ENCODE results near the gene MCEMP1.

MCEMP1 gene

GRCh38 chr19:7678971-7679751, 2.3 kb downstream of the MCEMP1 start:
- no peak for TF ChIP-seq CTCF (IDR thresholded peaks at IDR 0.05; ENCODE audit: poor library complexity, severe bottlenecking)
- Histone ChIP-seq H3K36me3 (ENCODE audit: low read depth) (peaks cover 12% of the 10 kb centered on the region), H3K4me3 (ENCODE audit: severe bottlenecking) (no peak overlapping the region), H3K4me1 (ENCODE audit: insufficient read depth, poor library complexity, severe bottlenecking) (no peaks in the 10 kb centered on the region), H3K27me3 (ENCODE audit: insufficient read depth, poor library complexity, severe bottlenecking) (no peaks in the 10 kb centered on the region), H3K9me3 (ENCODE audit: severe bottlenecking) (no peaks in the 10 kb centered on the region), H3K27ac (ENCODE audit: poor library complexity, severe bottlenecking) (no peak overlapping the region)
- DNase-seq (ENCODE audit: low spot score) = no peak
- ATAC-seq (ENCODE audit: low read depth) = no peak

DNA sequence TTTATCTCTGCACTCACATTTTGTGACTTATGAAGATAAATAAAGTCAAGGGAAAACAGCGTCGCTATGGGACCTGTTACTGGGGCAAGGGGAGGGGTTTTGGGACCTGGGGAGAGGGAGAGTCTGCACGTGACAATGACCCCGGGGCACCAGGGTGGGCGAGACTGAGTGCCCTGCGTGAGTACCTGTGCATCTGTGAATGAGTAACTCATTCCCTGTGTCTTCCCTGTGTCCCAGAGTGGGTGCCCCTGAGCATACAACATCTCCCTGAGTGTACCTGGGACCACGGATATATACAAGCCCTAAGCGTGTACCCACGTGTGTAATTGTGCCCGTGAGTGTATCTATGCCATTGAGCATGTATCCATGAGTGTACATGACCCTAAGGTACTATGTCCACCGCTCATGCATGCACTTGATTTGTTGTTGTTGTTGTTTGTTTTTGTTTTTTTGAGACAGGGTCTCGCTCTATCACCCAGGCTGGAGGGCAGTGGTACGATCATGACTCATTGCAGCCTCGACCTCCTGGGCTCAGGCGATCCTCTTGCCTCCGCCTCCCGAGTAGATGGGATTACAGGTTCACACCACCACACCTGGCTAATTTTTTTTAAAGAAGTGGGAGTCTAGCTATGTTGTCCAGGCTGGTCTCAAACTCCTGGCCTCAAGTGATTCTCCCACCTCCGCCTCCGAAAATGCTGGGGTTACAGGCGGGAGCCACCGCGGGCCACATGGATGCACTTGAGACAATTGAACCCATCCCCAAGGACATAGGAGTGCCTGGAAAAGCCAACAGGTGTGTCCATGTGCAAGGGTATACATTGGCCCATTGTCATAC, 3.1 kb downstream of the MCEMP1 start:
- H3K9me3 ChIP-seq (ENCODE audit: severe bottlenecking) = no peaks in the 10 kb centered on the region
- ATAC-seq (ENCODE audit: low read depth) (no peak), DNase-seq (ENCODE audit: low spot score) (no peak)
- peak overlapping the region; percentile 84 for H3K4me3 ChIP-seq (ENCODE audit: severe bottlenecking)
- no peaks in the 10 kb centered on the region for H3K4me1 ChIP-seq (ENCODE audit: insufficient read depth, poor library complexity, severe bottlenecking)
- no peak overlapping the region for H3K27ac ChIP-seq (ENCODE audit: poor library complexity, severe bottlenecking)
- H3K27me3 ChIP-seq (ENCODE audit: insufficient read depth, poor library complexity, severe bottlenecking) = no peaks in the 10 kb centered on the region
- peaks cover 12% of the 10 kb centered on the region for H3K36me3 ChIP-seq (ENCODE audit: low read depth)
- no peak for TF ChIP-seq CTCF (IDR thresholded peaks at IDR 0.05; ENCODE audit: poor library complexity, severe bottlenecking)

GRCh38 chr19:7680606-7681339, 3.9 kb downstream of the MCEMP1 start, which contains the start of gene TRAPPC5:
Gene TRAPPC5 (plus strand): TSS chr19:7680833. CDS start chr19:7682254, 1,421 bp downstream.
- Histone ChIP-seq H3K4me1 (ENCODE audit: insufficient read depth, poor library complexity, severe bottlenecking) (no peaks in the 10 kb centered on the region), H3K9me3 (ENCODE audit: severe bottlenecking) (no peaks in the 10 kb centered on the region), H3K4me3 (ENCODE audit: severe bottlenecking) (peak within 1 kb of the TSS; percentile 84), H3K27ac (ENCODE audit: poor library complexity, severe bottlenecking) (peak within 1 kb of the TSS; percentile 37), H3K36me3 (ENCODE audit: low read depth) (peaks cover 12% of the 10 kb centered on the region), H3K27me3 (ENCODE audit: insufficient read depth, poor library complexity, severe bottlenecking) (no peaks in the 10 kb centered on the region)
- DNase-seq (ENCODE audit: low spot score) (no peak), ATAC-seq (ENCODE audit: low read depth) (peak; percentile 65)
- peak; percentile 95 for TF ChIP-seq CTCF (IDR thresholded peaks at IDR 0.05; ENCODE audit: poor library complexity, severe bottlenecking)

DNA sequence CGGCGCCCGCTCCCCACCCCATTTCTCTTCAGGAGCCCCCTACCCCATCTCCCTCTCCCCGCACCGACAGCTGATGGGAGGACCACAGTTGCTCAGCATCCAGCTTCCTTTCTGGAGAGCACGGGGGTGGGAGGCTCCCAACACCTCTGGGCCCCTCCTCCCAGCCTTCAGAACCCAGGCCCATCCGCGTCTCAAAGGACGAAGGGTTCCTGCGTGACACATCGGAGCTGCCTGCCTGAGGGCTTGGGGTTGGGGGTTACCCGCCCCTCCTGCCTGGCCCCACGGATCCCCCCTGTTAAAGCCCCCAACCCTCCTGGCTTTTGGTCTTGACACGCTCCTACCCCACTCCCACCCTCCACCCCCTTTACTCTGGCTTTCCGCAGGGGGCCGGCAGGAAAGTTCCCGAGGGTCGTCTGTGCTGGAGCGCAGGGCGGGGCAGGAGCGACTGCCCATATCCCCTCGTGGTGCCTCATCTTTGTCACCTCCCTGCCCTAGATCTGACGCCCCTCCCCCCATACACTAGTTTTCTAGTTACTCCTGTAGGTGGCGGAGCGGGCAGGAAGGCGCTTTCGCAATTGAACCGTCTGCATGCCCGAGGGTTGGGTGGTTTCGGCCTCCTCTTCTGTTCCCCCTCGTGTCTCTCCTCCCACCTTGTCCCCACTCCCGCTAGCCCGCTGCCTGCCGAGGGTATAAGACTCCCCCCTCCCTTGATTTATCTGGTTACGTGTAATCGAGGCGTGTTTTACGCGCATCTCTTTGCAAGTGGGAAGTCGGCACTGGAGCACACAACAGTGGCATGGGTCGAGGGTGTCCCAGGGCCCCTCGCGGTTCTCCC, 4.7 kb downstream of the MCEMP1 start:
- Histone ChIP-seq H3K9me3 (ENCODE audit: severe bottlenecking) (no peaks in the 10 kb centered on the region), H3K36me3 (ENCODE audit: low read depth) (peaks cover 12% of the 10 kb centered on the region), H3K27ac (ENCODE audit: poor library complexity, severe bottlenecking) (peak overlapping the region; percentile 37), H3K4me3 (ENCODE audit: severe bottlenecking) (peak overlapping the region; percentile 84), H3K27me3 (ENCODE audit: insufficient read depth, poor library complexity, severe bottlenecking) (no peaks in the 10 kb centered on the region), H3K4me1 (ENCODE audit: insufficient read depth, poor library complexity, severe bottlenecking) (no peaks in the 10 kb centered on the region)
- TF ChIP-seq CTCF (IDR thresholded peaks at IDR 0.05; ENCODE audit: poor library complexity, severe bottlenecking) = peak; percentile 47
- DNase-seq (ENCODE audit: low spot score) (no peak), ATAC-seq (ENCODE audit: low read depth) (peak; percentile 60)

Measured in RWPE2 (cell line).